DMS 273 (cell line): ENCODE data around the gene DNAH14.

ENCODE experiments used
- DNase-seq: peaks from one replicate; lab custom pipeline; 2025; ENCODE audit not compliant: unreplicated experiment; lab: John Stamatoyannopoulos, UW

The DNAH14 gene

GRCh38 chr1:225446595-225446960, 517.1 kb downstream of the DNAH14 start:
- DNase-seq, result no peak

GRCh38 chr1:225446981-225447615, 517.6 kb downstream of the DNAH14 start:
- DNase-seq, result no peak

- no peak for DNase-seq
Measured at GRCh38 chr1:225447650-225448089, 518.2 kb downstream of the DNAH14 start.

GRCh38 chr1:225448146-225448805, 518.8 kb downstream of the DNAH14 start:
- DNase-seq, result no peak
